Stimulated activated CD4-positive, alpha-beta T cell treated with anti-CD3 and anti-CD28 coated beads, TNF-alpha, amount 100 ng/mL, for 48 hours (primary cell): Measurements from ENCODE around the gene UGT2A1.

ENCODE experiments used
- DNase-seq, 3 donors: peaks; one replicate each; pipeline ENCODE4 v3.0.0-alpha.2; 2020; ENCODE audit warnings: low read depth in 3 of 3

UGT2A1 gene

GRCh38 chr4:69589884-69590283, 63.2 kb downstream of the UGT2A1 start:
- no peak for DNase-seq

GRCh38 chr4:69584135-69584534, 68.9 kb downstream of the UGT2A1 start:
- DNase-seq: no peak

GRCh38 chr4:69583543-69583942, 69.5 kb downstream of the UGT2A1 start:
- no peak for DNase-seq

- no peak for DNase-seq
Measured at GRCh38 chr4:69577245-69577644, 75.8 kb downstream of the UGT2A1 start.

- DNase-seq: no peak
Measured at GRCh38 chr4:69576251-69576877, 76.7 kb downstream of the UGT2A1 start.

- no peak for DNase-seq
Measured at GRCh38 chr4:69568787-69569186, 84.3 kb downstream of the UGT2A1 start.

- no peak for DNase-seq
Measured at GRCh38 chr4:69563424-69563823, 89.6 kb downstream of the UGT2A1 start.

GRCh38 chr4:69549651-69550050, 103.4 kb downstream of the UGT2A1 start:
- no peak for DNase-seq

- DNase-seq: no peak
Measured at GRCh38 chr4:69546134-69546765, 106.8 kb downstream of the UGT2A1 start.
